ENCODE data around the gene PALM3.
"Not testable (repeated sequence)": the region's sequence is repeated elsewhere in the genome, so short reads cannot be mapped to it uniquely, and the experiment has no call there.

DNA sequence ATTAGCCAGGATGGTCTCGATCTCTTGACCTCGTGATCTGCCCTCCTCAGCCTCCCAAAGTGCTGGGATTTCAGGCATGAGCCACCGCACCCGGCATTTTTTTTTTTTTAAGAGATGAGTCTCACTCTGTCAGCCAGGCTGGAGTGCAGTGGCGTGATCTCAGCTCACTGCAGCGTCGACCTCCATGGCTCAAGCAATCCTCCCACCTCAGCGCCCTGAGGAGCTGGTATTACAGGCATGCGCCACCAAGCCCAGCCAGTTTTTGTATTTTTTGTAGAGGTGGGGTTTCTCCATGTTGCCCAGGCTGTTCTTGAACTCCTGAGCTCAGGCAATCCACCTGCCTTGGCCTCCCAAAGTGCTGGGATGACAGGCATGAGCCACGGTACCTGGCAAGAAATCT, 14.0 kb downstream of the PALM3 start:
- TF ChIP-seq CEBPB (IDR thresholded peaks at IDR 0.05; ENCODE audit: borderline replicate concordance in 1 of 2, low read depth in 2 of 2, low read length in 2 of 2); BACH1 (IDR thresholded peaks at IDR 0.05; ENCODE audit: borderline replicate concordance); DPF2 (IDR thresholded peaks at IDR 0.05); POLR2A (IDR thresholded peaks at IDR 0.05; ENCODE audit: low read depth, low read length); BCL11A (IDR thresholded peaks at IDR 0.05; ENCODE audit: low read depth, low read length); POLR2AphosphoS5 (IDR thresholded peaks at IDR 0.05; ENCODE audit: low read length); SMAD1 (IDR thresholded peaks at IDR 0.05; ENCODE audit: low read depth, partially characterized antibody): not testable (repeated sequence)
- TF ChIP-seq, protein P1, sequence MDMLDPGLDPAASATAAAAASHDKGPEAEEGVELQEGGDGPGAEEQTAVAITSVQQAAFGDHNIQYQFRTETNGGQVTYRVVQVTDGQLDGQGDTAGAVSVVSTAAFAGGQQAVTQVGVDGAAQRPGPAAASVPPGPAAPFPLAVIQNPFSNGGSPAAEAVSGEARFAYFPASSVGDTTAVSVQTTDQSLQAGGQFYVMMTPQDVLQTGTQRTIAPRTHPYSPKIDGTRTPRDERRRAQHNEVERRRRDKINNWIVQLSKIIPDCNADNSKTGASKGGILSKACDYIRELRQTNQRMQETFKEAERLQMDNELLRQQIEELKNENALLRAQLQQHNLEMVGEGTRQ (IDR thresholded peaks at IDR 0.05; ENCODE audit: borderline replicate concordance, low read depth, low read length): not testable (repeated sequence)

Data from GM12878 (cell line).